B cell (primary cell): ENCODE data around the gene TLX2. TPM values are rescaled to one million over a fixed set of nuclear protein-coding genes. Genes with fewer than 3 reads are reported as not detected.

Source experiments
- ATAC-seq: fragments of 200-7000 bp; cut with Tn5 transposase; one replicate; pipeline ENCODE4 v1.10.0; 2021; ENCODE audit warnings: low read depth, mild to moderate bottlenecking, moderate number of reproducible peaks, moderate library complexity
- CTCF ChIA-PET: fragments of 350-600 bp; sonication (Branson Sonifier 250); formaldehyde crosslinking; loops from one replicate; lab custom pipeline; 2021; ENCODE audit warnings: antibody characterized with exemption, inconsistent platforms; lab: Charles Lee
- POLR2A ChIA-PET: fragments of 350-600 bp; sonication (Branson Sonifier 250); formaldehyde crosslinking; loops from one replicate; lab custom pipeline; 2021; ENCODE audit warnings: antibody characterized with exemption; lab: Charles Lee
- DNase-seq: peaks from one replicate; pipeline ENCODE4 v3.0.0; 2013
- H2AFZ ChIP-seq: 2 replicates; pipeline ENCODE4 v1.6.1; 2012; ENCODE audit warnings: mild to moderate bottlenecking, low read depth, low read length; ENCODE audit not compliant: insufficient read depth, poor library complexity, severe bottlenecking
- H3K27ac ChIP-seq, 2 donors: 1 replicate in 1 of 2; 2 replicates in 1 of 2; pipeline ENCODE4 v1.5.1; 2012 to 2013; ENCODE audit warnings: low read length in 2 of 2, mild to moderate bottlenecking in 2 of 2, moderate library complexity in 1 of 2
- H3K27me3 ChIP-seq, 4 experiments: fragments of 200-600 bp in 1 of 4; sonication (generic) in 1 of 4; replicated peaks in 1 of 4; 1 replicate in 2 of 4; 2 replicates in 2 of 4; pipeline versions ENCODE4 v1.6.1 to v1.7.0; 2013 to 2016; ENCODE audit warnings: low read length in 3 of 4, mild to moderate bottlenecking in 2 of 4, mixed read lengths in 1 of 4, moderate library complexity in 1 of 4; ENCODE audit not compliant: insufficient read depth in 4 of 4, control insufficient read depth in 3 of 4; ENCODE audit errors: control extremely low read depth in 1 of 4
- H3K36me3 ChIP-seq, 2 experiments: replicated peaks in 1 of 2; 1 replicate in 1 of 2; 2 replicates in 1 of 2; pipeline versions ENCODE4 v1.6.1 to v1.7.1; 2013; ENCODE audit warnings: low read length in 1 of 2; ENCODE audit not compliant: insufficient read depth in 2 of 2, control insufficient read depth in 1 of 2; ENCODE audit errors: control extremely low read depth in 1 of 2, extremely low read depth in 1 of 2
- H3K4me1 ChIP-seq, 2 donors: fragments of 200-600 bp in 1 of 2; sonication (generic) in 1 of 2; 1 replicate in 1 of 2; 2 replicates in 1 of 2; pipeline versions ENCODE4 v1.5.1 to v1.6.1; 2013 to 2017; ENCODE audit warnings: low read length in 2 of 2; ENCODE audit not compliant: control insufficient read depth in 2 of 2, insufficient read depth in 2 of 2
- H3K4me2 ChIP-seq: replicated peaks from 2 replicates; pipeline ENCODE3; 2012; ENCODE audit warnings: mild to moderate bottlenecking, low read depth, low read length; ENCODE audit not compliant: poor library complexity, severe bottlenecking
- H3K4me3 ChIP-seq, 5 experiments: fragments of 200-600 bp in 1 of 5; sonication (generic) in 1 of 5; 1 replicate in 3 of 5; 2 replicates in 2 of 5; pipeline versions ENCODE4 v1.5.1 to v1.7.0; 2011 to 2016; ENCODE audit warnings: low read length in 4 of 5, mild to moderate bottlenecking in 4 of 5, low read depth in 2 of 5, control low read depth in 1 of 5, moderate library complexity in 1 of 5; ENCODE audit not compliant: insufficient read depth in 1 of 5; ENCODE audit errors: control extremely low read depth in 1 of 5, extremely low read depth in 1 of 5
- H3K79me2 ChIP-seq: fragments of 200-600 bp; sonication (generic); one replicate; pipeline ENCODE4 v1.6.0; 2016; ENCODE audit warnings: low read length; ENCODE audit not compliant: control insufficient read depth, insufficient read depth
- H3K9ac ChIP-seq: fragments of 200-600 bp; sonication (generic); 2 replicates; pipeline ENCODE4 v1.6.1; 2017; ENCODE audit warnings: mild to moderate bottlenecking, low read length, moderate library complexity
- H3K9me3 ChIP-seq, 3 donors: one replicate each; pipeline versions ENCODE4 v1.6.1 to v1.7.1; 2013; ENCODE audit warnings: low read length in 2 of 3; ENCODE audit not compliant: control insufficient read depth in 2 of 3, insufficient read depth in 1 of 3; ENCODE audit errors: control extremely low read depth in 1 of 3
- H4K20me1 ChIP-seq: 2 replicates; pipeline ENCODE4 v1.6.0; 2012; ENCODE audit warnings: mild to moderate bottlenecking, low read length; ENCODE audit not compliant: insufficient read depth, control insufficient read depth, poor library complexity, severe bottlenecking
- H3K27ac Mint-ChIP-seq: one replicate; pipeline ENCODE4 v1.8.0; 2021; ENCODE audit warnings: mixed read lengths
- H3K27me3 Mint-ChIP-seq: one replicate; pipeline ENCODE4 v1.8.0; 2021; ENCODE audit warnings: mixed read lengths
- H3K4me1 Mint-ChIP-seq: one replicate; pipeline ENCODE4 v1.8.0; 2021; ENCODE audit warnings: mixed read lengths
- H3K4me3 Mint-ChIP-seq: one replicate; pipeline ENCODE4 v1.8.0; 2021; ENCODE audit warnings: mixed read lengths
- H3K9me3 Mint-ChIP-seq: one replicate; pipeline ENCODE4 v1.8.0; 2022; ENCODE audit warnings: mixed read lengths; ENCODE audit not compliant: insufficient read depth
- EZH2 ChIP-seq: IDR thresholded peaks from 2 replicates; pipeline ENCODE4 v1.6.1; 2012; ENCODE audit warnings: borderline replicate concordance, low read depth, mild to moderate bottlenecking, moderate library complexity, low read length; ENCODE audit not compliant: insufficient read depth, poor library complexity, severe bottlenecking
- WGBS: methylation state at CpG from one replicate; pipeline ENCODE4 v1.1.5; 2013; ENCODE audit warnings: missing lambda C conversion rate; ENCODE audit not compliant: insufficient coverage; 5-methylcytosine and 5-hydroxymethylcytosine counted together
- intact Hi-C: fragments of 100-400 bp; cut with micrococcal nuclease; formaldehyde crosslinking; loops from one replicate; pipeline ENCODE4 v1.10.0; 2022
- polyA plus RNA-seq: library from polyadenylated mRNA; depleted of rRNA; stranded (reverse); fragments of >200 nt; gene quantifications from 2 replicates; pipeline ENCODE4 v1.2.3, GENCODE V29; 2012
- total RNA-seq, 2 donors: library from RNA; stranded (reverse); fragments of 120-200 nt in 1 of 2; gene quantifications; 1 replicate in 1 of 2; 2 replicates in 1 of 2; pipeline versions ENCODE4 v1.2.3 to v1.2.4, GENCODE V29; 2013 to 2022
- TF ChIP-seq, protein P1 (sequence below): fragments of 200-600 bp; IDR thresholded peaks from one replicate; pipeline ENCODE4 v1.8.0; 2022; ENCODE audit warnings: antibody characterized with exemption, mild to moderate bottlenecking

Gene TLX2
- total and polyA plus RNA-seq, 2 donors (not counting 1 experiment from before 2014, with no cell fraction given) = 0.06 TPM; not detected in 1

DNA sequence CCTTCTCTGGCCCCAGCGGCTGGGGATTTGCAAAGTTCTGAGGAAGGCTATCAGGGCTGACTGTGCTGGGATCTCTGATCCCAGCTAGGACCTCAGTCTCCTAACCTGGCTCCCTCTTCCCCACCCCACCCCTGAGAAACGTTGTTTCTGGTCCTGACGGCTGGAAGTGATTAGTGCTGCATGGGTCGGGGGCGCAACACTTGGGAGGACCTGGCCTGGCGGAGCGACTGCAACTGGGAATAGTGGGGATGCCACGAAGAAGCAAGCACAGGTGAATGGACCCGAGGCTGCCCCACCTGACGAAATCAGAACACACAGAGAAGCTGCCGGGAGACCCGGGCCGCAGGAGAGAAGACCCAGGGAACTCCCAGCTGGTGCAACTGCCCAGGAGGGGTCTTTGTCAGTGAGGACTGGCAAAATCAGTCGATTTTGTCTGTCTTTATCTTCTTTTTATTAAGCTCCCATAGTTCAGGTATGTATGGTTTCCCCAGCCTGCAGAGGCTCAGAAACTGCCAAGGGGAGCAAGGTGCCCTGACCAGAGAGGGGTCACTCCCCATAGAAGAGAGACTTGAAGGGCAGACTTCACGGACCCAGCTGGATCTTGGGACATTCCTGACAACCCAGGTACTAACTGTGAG lies 14.2 kb upstream of the TLX2 start:
- CTCF ChIA-PET = interaction anchor here (0.6 to 3.0 kb wide), 5 partner anchors 13 to 87 kb away, joined by 3 to 16 read pairs (median 7); partner anchors contain the start of genes CCDC142 and TTC31

DNA sequence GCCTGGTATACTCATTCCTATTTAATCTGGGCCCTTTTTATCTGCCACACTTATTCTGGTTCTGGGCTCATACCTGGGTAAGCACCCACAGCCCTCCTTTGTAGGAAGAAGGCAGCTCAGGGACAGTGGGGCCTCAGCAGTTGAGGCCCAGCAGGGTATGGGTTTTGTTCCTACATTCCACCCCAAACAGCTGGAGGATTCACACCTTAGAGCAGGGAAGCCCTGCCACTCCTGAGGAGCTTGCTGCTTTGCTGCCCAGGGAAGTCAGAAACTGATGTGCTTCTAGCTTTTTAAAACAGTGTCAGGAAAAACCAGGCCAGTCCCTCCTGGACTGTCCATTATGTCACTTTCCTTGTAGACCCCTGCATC lies 13.7 kb upstream of the TLX2 start:
- H4K20me1 ChIP-seq = no peaks in the 10 kb centered on the region
- intact Hi-C loops = no loop called here
- peaks cover 0 to 84% (median 38%) of the 10 kb centered on the region in 4 experiments for H3K27me3 ChIP-seq
- H3K9me3 ChIP-seq = peaks cover 0 to 31% (median 0%) of the 10 kb centered on the region in 3 donors
- TF ChIP-seq, protein P1, sequence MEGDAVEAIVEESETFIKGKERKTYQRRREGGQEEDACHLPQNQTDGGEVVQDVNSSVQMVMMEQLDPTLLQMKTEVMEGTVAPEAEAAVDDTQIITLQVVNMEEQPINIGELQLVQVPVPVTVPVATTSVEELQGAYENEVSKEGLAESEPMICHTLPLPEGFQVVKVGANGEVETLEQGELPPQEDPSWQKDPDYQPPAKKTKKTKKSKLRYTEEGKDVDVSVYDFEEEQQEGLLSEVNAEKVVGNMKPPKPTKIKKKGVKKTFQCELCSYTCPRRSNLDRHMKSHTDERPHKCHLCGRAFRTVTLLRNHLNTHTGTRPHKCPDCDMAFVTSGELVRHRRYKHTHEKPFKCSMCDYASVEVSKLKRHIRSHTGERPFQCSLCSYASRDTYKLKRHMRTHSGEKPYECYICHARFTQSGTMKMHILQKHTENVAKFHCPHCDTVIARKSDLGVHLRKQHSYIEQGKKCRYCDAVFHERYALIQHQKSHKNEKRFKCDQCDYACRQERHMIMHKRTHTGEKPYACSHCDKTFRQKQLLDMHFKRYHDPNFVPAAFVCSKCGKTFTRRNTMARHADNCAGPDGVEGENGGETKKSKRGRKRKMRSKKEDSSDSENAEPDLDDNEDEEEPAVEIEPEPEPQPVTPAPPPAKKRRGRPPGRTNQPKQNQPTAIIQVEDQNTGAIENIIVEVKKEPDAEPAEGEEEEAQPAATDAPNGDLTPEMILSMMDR = no peak
- TF ChIP-seq EZH2 = no peak
- H3K27ac ChIP-seq = no peak overlapping the region
- ChIA-PET POLR2A (interaction anchor here (1.5 kb wide), 1 partner anchor 18 kb away, joined by 8 read pairs; the partner anchor contains the start of genes CCDC142 and TTC31), CTCF (interaction anchor here (0.6 to 3.0 kb wide), 6 partner anchors 9 to 86 kb away, joined by 3 to 16 read pairs (median 6); partner anchors contain the start of genes CCDC142 and TTC31)
- H3K4me3 ChIP-seq = no peak overlapping the region
- H3K79me2 ChIP-seq = no peaks in the 10 kb centered on the region
- Mint-ChIP-seq H3K27me3 (peaks cover 65% of the 10 kb centered on the region), H3K4me1 (peaks cover 61% of the 10 kb centered on the region), H3K27ac (no peak overlapping the region), H3K9me3 (no peaks in the 10 kb centered on the region), H3K4me3 (no peak overlapping the region)
- H3K4me2 ChIP-seq = no peak overlapping the region
- no peak for DNase-seq
- H3K4me1 ChIP-seq = peaks cover 49 to 54% of the 10 kb centered on the region in 2 donors
- no peak overlapping the region for H2AFZ ChIP-seq
- no peak overlapping the region for H3K9ac ChIP-seq
- no peak for ATAC-seq
- H3K36me3 ChIP-seq = peaks cover 0 to 6% of the 10 kb centered on the region in 2 experiments

More for the DNA sequence above, 14.2 kb upstream of the TLX2 start:
- H3K9me3 ChIP-seq = peaks cover 0 to 31% (median 0%) of the 10 kb centered on the region in 3 donors
- H3K27me3 ChIP-seq = peaks cover 0 to 79% (median 38%) of the 10 kb centered on the region in 4 experiments
- Mint-ChIP-seq H3K4me3 (peak overlapping the region; percentile 60), H3K27ac (no peak overlapping the region), H3K4me1 (peaks cover 58% of the 10 kb centered on the region), H3K27me3 (peaks cover 63% of the 10 kb centered on the region), H3K9me3 (no peaks in the 10 kb centered on the region)
- intact Hi-C loops = loop anchor here (5.0 kb wide), 1 partner anchor 32 kb away; no protein-coding TSS in a partner anchor
- peaks cover 49 to 54% of the 10 kb centered on the region in 2 donors for H3K4me1 ChIP-seq
- H2AFZ ChIP-seq = no peak overlapping the region
- H3K79me2 ChIP-seq = no peaks in the 10 kb centered on the region
- H3K9ac ChIP-seq = no peak overlapping the region
- no peak overlapping the region for H3K27ac ChIP-seq
- ATAC-seq (no peak), DNase-seq (no peak)
- POLR2A ChIA-PET = interaction anchor here (0.6 to 1.5 kb wide), 3 partner anchors 17 to 124 kb away, joined by 3 to 8 read pairs (median 3); partner anchors contain the start of genes CCDC142 and TTC31
- no peaks in the 10 kb centered on the region for H4K20me1 ChIP-seq
- no peak overlapping the region for H3K4me3 ChIP-seq
- TF ChIP-seq EZH2 = no peak
- peak overlapping the region; percentile 91 for H3K4me2 ChIP-seq
- 52% methylated on average over 11 of the region's 15 CpGs for WGBS
- H3K36me3 ChIP-seq = peaks cover 0 to 2% of the 10 kb centered on the region in 2 experiments
